ENCODE results near the gene AVEN. TPM values are rescaled to one million over a fixed set of nuclear protein-coding genes. Genes with fewer than 3 reads are reported as not detected.
A peak's percentile ranks its signal among the peaks of the same experiment; 100 is the strongest.
"Not testable (repeated sequence)": the region's sequence is repeated elsewhere in the genome, so short reads cannot be mapped to it uniquely, and the experiment has no call there.

AVEN gene
- total RNA-seq, 2 experiments from 2014 or later: 8.9 to 11.8 TPM

- Mint-ChIP-seq H3K9me3 (ENCODE audit: low read depth) (peaks cover 3% of the 10 kb centered on the region), H3K4me3 (no peak overlapping the region), H3K36me3 (peaks cover 5% of the 10 kb centered on the region), H3K4me1 (no peaks in the 10 kb centered on the region), H3K27me3 (peaks cover 4% of the 10 kb centered on the region), H3K27ac (no peak overlapping the region)
- DNase-seq: no peak
- CTCF ChIA-PET: no interaction called here
- ATAC-seq: no peak
Measured at GRCh38 chr15:34055868-34056595, 17.0 kb upstream of the AVEN start.

GRCh38 chr15:34054081-34054707, 15.2 kb upstream of the AVEN start:
- CTCF ChIA-PET: no interaction called here
- H3K27me3 Mint-ChIP-seq: peaks cover 6% of the 10 kb centered on the region
- no peak overlapping the region for H3K4me3 Mint-ChIP-seq

GRCh38 chr15:34050385-34050784, 11.4 kb upstream of the AVEN start:
- peaks cover 20% of the 10 kb centered on the region for H3K36me3 Mint-ChIP-seq
- not testable (repeated sequence) for ATAC-seq, H3K4me3 Mint-ChIP-seq

More at GRCh38 chr15:34054081-34054707, 15.2 kb upstream of the AVEN start:
- Mint-ChIP-seq H3K36me3 (peaks cover 17% of the 10 kb centered on the region), H3K9me3 (ENCODE audit: low read depth) (peaks cover 15% of the 10 kb centered on the region), H3K4me1 (no peaks in the 10 kb centered on the region), H3K27ac (no peak overlapping the region)
- DNase-seq (no peak), ATAC-seq (no peak)

GRCh38 chr15:34049112-34049511, 10.1 kb upstream of the AVEN start:
- CTCF ChIA-PET: no interaction called here
- H3K4me1 Mint-ChIP-seq: no peaks in the 10 kb centered on the region

More at GRCh38 chr15:34050385-34050784, 11.4 kb upstream of the AVEN start:
- not testable (repeated sequence) for H3K27ac Mint-ChIP-seq, H3K4me1 Mint-ChIP-seq, DNase-seq
- CTCF ChIA-PET: interaction anchor here (0.6 to 1.1 kb wide), 3 partner anchors 10 to 87 kb away, joined by 3 read pairs; no protein-coding TSS in a partner anchor
- peaks cover 17% of the 10 kb centered on the region for H3K9me3 Mint-ChIP-seq (ENCODE audit: low read depth)
- H3K27me3 Mint-ChIP-seq: peaks cover 12% of the 10 kb centered on the region

GRCh38 chr15:34047893-34048775, 9.1 kb upstream of the AVEN start:
- DNase-seq (no peak), ATAC-seq (no peak)
- Mint-ChIP-seq H3K27ac (no peak overlapping the region), H3K4me1 (peaks cover 6% of the 10 kb centered on the region), H3K9me3 (ENCODE audit: low read depth) (peaks cover 17% of the 10 kb centered on the region), H3K27me3 (peaks cover 12% of the 10 kb centered on the region), H3K36me3 (peaks cover 20% of the 10 kb centered on the region), H3K4me3 (no peak overlapping the region)
- CTCF ChIA-PET: interaction anchor here (0.5 to 1.2 kb wide), 2 partner anchors 8 to 15 kb away, joined by 3 read pairs; no protein-coding TSS in a partner anchor

More at GRCh38 chr15:34049112-34049511, 10.1 kb upstream of the AVEN start:
- Mint-ChIP-seq H3K27ac (no peak overlapping the region), H3K9me3 (ENCODE audit: low read depth) (peaks cover 17% of the 10 kb centered on the region), H3K4me3 (no peak overlapping the region), H3K36me3 (peaks cover 20% of the 10 kb centered on the region), H3K27me3 (peaks cover 12% of the 10 kb centered on the region)
- ATAC-seq (no peak), DNase-seq (no peak)

GRCh38 chr15:34046471-34047145, 7.6 kb upstream of the AVEN start:
- CTCF ChIA-PET: no interaction called here
- Mint-ChIP-seq H3K27ac (no peak overlapping the region), H3K27me3 (peaks cover 12% of the 10 kb centered on the region), H3K9me3 (ENCODE audit: low read depth) (peaks cover 17% of the 10 kb centered on the region), H3K36me3 (peaks cover 19% of the 10 kb centered on the region), H3K4me3 (no peak overlapping the region), H3K4me1 (peaks cover 7% of the 10 kb centered on the region)
- DNase-seq (no peak), ATAC-seq (no peak)

GRCh38 chr15:34043813-34044212, 4.8 kb upstream of the AVEN start:
- peaks cover 1% of the 10 kb centered on the region for H3K36me3 Mint-ChIP-seq

GRCh38 chr15:34043391-34043790, 4.4 kb upstream of the AVEN start:
- CTCF ChIA-PET: no interaction called here
- no peaks in the 10 kb centered on the region for H3K9me3 Mint-ChIP-seq (ENCODE audit: low read depth)
- no peak overlapping the region for H3K4me3 Mint-ChIP-seq
- no peaks in the 10 kb centered on the region for H3K36me3 Mint-ChIP-seq
- H3K27me3 Mint-ChIP-seq: peaks cover 4% of the 10 kb centered on the region
- H3K27ac Mint-ChIP-seq: no peak overlapping the region
- ATAC-seq (no peak), DNase-seq (no peak)
- H3K4me1 Mint-ChIP-seq: peaks cover 19% of the 10 kb centered on the region

More at GRCh38 chr15:34043813-34044212, 4.8 kb upstream of the AVEN start:
- Mint-ChIP-seq H3K4me3 (no peak overlapping the region), H3K27me3 (peaks cover 6% of the 10 kb centered on the region), H3K4me1 (peaks cover 19% of the 10 kb centered on the region), H3K27ac (no peak overlapping the region), H3K9me3 (ENCODE audit: low read depth) (no peaks in the 10 kb centered on the region)
- ATAC-seq (no peak), DNase-seq (no peak)
- CTCF ChIA-PET: no interaction called here

- Mint-ChIP-seq H3K36me3 (peaks cover 2% of the 10 kb centered on the region), H3K9me3 (ENCODE audit: low read depth) (no peaks in the 10 kb centered on the region), H3K4me1 (peaks cover 30% of the 10 kb centered on the region), H3K27me3 (no peaks in the 10 kb centered on the region), H3K27ac (peak overlapping the region; percentile 63), H3K4me3 (peak overlapping the region; percentile 84)
- CTCF ChIA-PET: interaction anchor here (0.6 to 1.8 kb wide), 4 partner anchors 9 to 170 kb away, joined by 3 to 4 read pairs (median 4); partner anchors contain the start of gene KATNBL1
- DNase-seq: no peak
- no peak for ATAC-seq
Measured at GRCh38 chr15:34039790-34040113, 748 bp upstream of the AVEN start.

GRCh38 chr15:34038023-34038870, 757 bp downstream of the AVEN start:
- peaks cover 2% of the 10 kb centered on the region for H3K36me3 Mint-ChIP-seq
- H3K4me3 Mint-ChIP-seq: peak overlapping the region; percentile 84
- DNase-seq: peak; percentile 77
- H3K27me3 Mint-ChIP-seq: no peaks in the 10 kb centered on the region
- peak; percentile 82 for ATAC-seq
- H3K27ac Mint-ChIP-seq: peak overlapping the region; percentile 88
- no peaks in the 10 kb centered on the region for H3K9me3 Mint-ChIP-seq (ENCODE audit: low read depth)
- peaks cover 25% of the 10 kb centered on the region for H3K4me1 Mint-ChIP-seq
- CTCF ChIA-PET: interaction anchor here (0.6 to 1.0 kb wide), 4 partner anchors 24 to 1473 kb away, joined by 3 read pairs; no protein-coding TSS in a partner anchor

- CTCF ChIA-PET: no interaction called here
- DNase-seq (no peak), ATAC-seq (no peak)
- H3K27ac Mint-ChIP-seq: no peak overlapping the region
- no peak overlapping the region for H3K4me3 Mint-ChIP-seq
- H3K36me3 Mint-ChIP-seq: peaks cover 12% of the 10 kb centered on the region
- peaks cover 2% of the 10 kb centered on the region for H3K9me3 Mint-ChIP-seq (ENCODE audit: low read depth)
- H3K27me3 Mint-ChIP-seq: no peaks in the 10 kb centered on the region
- peaks cover 15% of the 10 kb centered on the region for H3K4me1 Mint-ChIP-seq
Measured at GRCh38 chr15:34031987-34032760, 6.8 kb downstream of the AVEN start.

- ATAC-seq: no peak
- no peak overlapping the region for H3K27ac Mint-ChIP-seq
- no peaks in the 10 kb centered on the region for H3K27me3 Mint-ChIP-seq
- CTCF ChIA-PET: no interaction called here
- no peak for DNase-seq
- peaks cover 2% of the 10 kb centered on the region for H3K9me3 Mint-ChIP-seq (ENCODE audit: low read depth)
- no peak overlapping the region for H3K4me3 Mint-ChIP-seq
- H3K36me3 Mint-ChIP-seq: peaks cover 14% of the 10 kb centered on the region
- peaks cover 16% of the 10 kb centered on the region for H3K4me1 Mint-ChIP-seq
Measured at GRCh38 chr15:34027606-34028005, 11.4 kb downstream of the AVEN start.

Data from activated CD8-positive, alpha-beta memory T cell treated with anti-CD3 and anti-CD28 coated beads, Interleukin-2, amount 10 ng/mL, durations not matched to agents 7 days and 5 days (primary cell).